PC-9 (cell line): Measurements from ENCODE around the gene MAST4. TPM values are rescaled to one million over a fixed set of nuclear protein-coding genes. Genes with fewer than 3 reads are reported as not detected.
A peak's percentile ranks its signal among the peaks of the same experiment; 100 is the strongest.

Source experiments
- BruUV-seq: library from RNA; stranded (reverse); fragments of 400-500 nt; replicated peaks from 2 replicates; lab custom pipeline; 2021; lab: Mats Ljungman, UMichigan
- CTCF ChIA-PET: fragments of 300-600 bp; sonication (Branson Sonifier 250); formaldehyde crosslinking; loops from one replicate; lab custom pipeline; 2022; ENCODE audit warnings: antibody characterized with exemption; lab: Charles Lee
- POLR2A ChIA-PET: fragments of 300-600 bp; sonication (Branson Sonifier 250); formaldehyde crosslinking; loops from one replicate; lab custom pipeline; 2022; ENCODE audit warnings: antibody characterized with exemption; ENCODE audit not compliant: unreplicated experiment; lab: Charles Lee
- DNase-seq, 2 experiments: peaks; one replicate each; pipeline versions ENCODE4 v3.0.0 to v3.0.0-alpha.2; 2015 to 2022; ENCODE audit warnings: mixed read lengths in 1 of 2
- H2AFZ ChIP-seq: fragments of 200-600 bp; sonication (generic); 2 replicates; pipeline ENCODE4 v1.8.1; 2017; ENCODE audit warnings: antibody characterized with exemption
- H3F3A ChIP-seq: fragments of 200-600 bp; sonication (generic); 2 replicates; pipeline ENCODE4 v1.8.1; 2017; ENCODE audit warnings: antibody characterized with exemption, mild to moderate bottlenecking, low read depth; ENCODE audit not compliant: insufficient read depth
- H3K27ac ChIP-seq: fragments of 200-600 bp; sonication (generic); 2 replicates; pipeline ENCODE4 v1.6.1; 2016; ENCODE audit warnings: mixed run types
- H3K27me3 ChIP-seq: fragments of 200-600 bp; sonication (generic); 2 replicates; pipeline ENCODE4 v1.6.1; 2016; ENCODE audit warnings: low read depth, mixed run types; ENCODE audit not compliant: insufficient read depth
- H3K36me3 ChIP-seq: fragments of 200-600 bp; sonication (generic); 2 replicates; pipeline ENCODE4 v1.6.1; 2016; ENCODE audit warnings: low read depth, mixed run types
- H3K4me1 ChIP-seq: fragments of 200-600 bp; sonication (generic); replicated peaks from 2 replicates; pipeline ENCODE4 v1.6.1; 2016; ENCODE audit warnings: mixed run types; ENCODE audit not compliant: insufficient read depth
- H3K4me2 ChIP-seq: fragments of 200-600 bp; sonication (generic); 2 replicates; pipeline ENCODE4 v1.6.1; 2017; ENCODE audit warnings: mixed run types
- H3K4me3 ChIP-seq: fragments of 200-600 bp; sonication (generic); 2 replicates; pipeline ENCODE4 v1.6.1; 2016; ENCODE audit warnings: mixed run types
- H3K79me2 ChIP-seq: fragments of 200-600 bp; sonication (generic); 2 replicates; pipeline ENCODE4 v1.6.1; 2017; ENCODE audit warnings: low read depth, mixed run types
- H3K9me2 ChIP-seq: fragments of 200-600 bp; sonication (generic); 2 replicates; pipeline ENCODE4 v1.8.1; 2017; ENCODE audit warnings: mild to moderate bottlenecking; ENCODE audit not compliant: insufficient read depth
- H3K9me3 ChIP-seq: fragments of 200-600 bp; sonication (generic); 2 replicates; pipeline ENCODE4 v1.8.1; 2016; ENCODE audit warnings: low read depth; ENCODE audit not compliant: insufficient read depth
- H4K20me1 ChIP-seq: fragments of 200-600 bp; sonication (generic); 2 replicates; pipeline ENCODE4 v1.8.1; 2017; ENCODE audit not compliant: insufficient read depth
- CTCF ChIP-seq: fragments of 200-600 bp; sonication (generic); conservative IDR thresholded peaks from 2 replicates; pipeline ENCODE4 v1.6.1; 2017; ENCODE audit warnings: mixed run types, antibody characterized with exemption, mild to moderate bottlenecking, moderate library complexity
- EZH2 ChIP-seq: fragments of 200-600 bp; sonication (generic); IDR thresholded peaks from 2 replicates; pipeline ENCODE4 v1.8.0; 2017; ENCODE audit warnings: antibody characterized with exemption, low read depth
- intact Hi-C: fragments of 100-400 bp; cut with micrococcal nuclease; formaldehyde crosslinking; loops from one replicate; pipeline ENCODE4 v1.10.0; 2022; ENCODE audit not compliant: unreplicated experiment
- total RNA-seq: library from RNA; stranded (reverse); gene quantifications from 2 replicates; pipeline ENCODE4 v1.2.3, GENCODE V29; 2021

MAST4 gene
- total RNA-seq, 1 experiment from 2014 or later: 19.3 TPM

DNA sequence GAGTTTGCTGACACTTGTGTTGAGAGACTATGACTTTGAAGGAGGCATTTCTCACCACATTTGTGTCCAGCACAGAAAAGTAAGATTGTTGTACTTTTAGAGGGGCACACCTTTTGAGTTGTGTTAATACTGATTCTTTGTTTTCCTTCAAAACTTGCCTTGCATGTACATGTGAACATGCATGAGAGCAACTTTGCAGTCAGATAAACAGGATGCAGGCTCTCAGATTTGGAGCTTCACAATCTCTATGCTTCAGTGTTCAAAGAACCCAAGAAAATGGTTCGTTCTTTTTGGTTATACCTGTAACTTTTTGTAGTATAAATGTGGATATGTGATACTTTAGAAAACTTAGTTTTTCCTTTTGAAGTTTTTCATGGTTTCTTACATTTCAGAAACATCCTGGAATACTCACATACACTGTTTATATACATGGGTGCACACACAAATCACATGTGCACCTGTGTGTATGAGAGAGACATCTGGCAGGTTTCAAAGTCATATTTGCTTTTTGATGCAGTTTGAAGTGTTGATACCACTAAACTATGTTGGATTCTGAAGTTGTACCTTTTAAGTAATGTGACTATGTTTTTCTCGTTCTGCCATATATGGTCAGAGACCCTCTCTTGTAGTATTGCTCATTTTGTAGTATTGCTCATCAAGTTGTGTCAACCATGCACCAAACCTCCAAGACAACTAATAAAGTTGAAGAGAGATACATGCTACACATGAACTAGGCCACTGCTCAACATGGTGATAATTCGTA, 409.7 kb downstream of the MAST4 start:
- peak overlapping the region; percentile 85 for H3K4me3 ChIP-seq
- TF ChIP-seq EZH2: no peak
- no peak for TF ChIP-seq CTCF
- peaks cover 77% of the 10 kb centered on the region for H3K4me1 ChIP-seq
- H3F3A ChIP-seq: peaks cover 45% of the 10 kb centered on the region
- H3K36me3 ChIP-seq: peaks cover 6% of the 10 kb centered on the region; the same call in 1 of the 2 replicates
- POLR2A ChIA-PET: no interaction called here
- H4K20me1 ChIP-seq: peaks cover 5% of the 10 kb centered on the region; the same call in 1 of the 2 replicates
- no peaks in the 10 kb centered on the region for H3K9me3 ChIP-seq
- H3K79me2 ChIP-seq: peaks cover 64% of the 10 kb centered on the region
- H3K27me3 ChIP-seq: no peaks in the 10 kb centered on the region
- intact Hi-C loops: no loop called here
- no peaks in the 10 kb centered on the region for H3K9me2 ChIP-seq
- H2AFZ ChIP-seq: no peak overlapping the region
- no peak for DNase-seq
- BruUV-seq: no TSS peak
- CTCF ChIA-PET: interaction anchor here (0.6 kb wide), 1 partner anchor 234 kb away, joined by 8 read pairs; no protein-coding TSS in a partner anchor
- peak overlapping the region; percentile 93 for H3K27ac ChIP-seq
- peak overlapping the region; percentile 96 for H3K4me2 ChIP-seq

DNA sequence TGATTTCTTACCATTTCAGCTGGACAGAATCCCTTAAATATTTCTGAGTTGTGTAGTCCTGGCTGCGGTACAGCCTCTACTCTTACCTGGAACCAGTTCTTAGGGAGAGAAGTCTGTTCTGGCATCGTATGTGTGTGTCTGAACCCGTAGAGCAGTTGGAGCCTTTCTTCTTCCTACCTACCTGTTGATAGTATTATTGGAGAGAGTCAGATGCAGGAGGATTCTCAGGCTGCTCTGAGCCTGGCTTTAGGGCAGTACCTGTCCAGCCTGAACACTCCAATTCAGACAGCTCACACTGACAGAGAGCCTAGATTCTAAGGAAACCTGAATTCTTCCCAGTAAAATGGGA, 410.3 kb downstream of the MAST4 start:
- H3K79me2 ChIP-seq: peaks cover 67% of the 10 kb centered on the region
- no peaks in the 10 kb centered on the region for H3K9me3 ChIP-seq
- POLR2A ChIA-PET: no interaction called here
- BruUV-seq: no TSS peak
- H3K27ac ChIP-seq: peak overlapping the region; percentile 93; the same call in 1 of the 2 replicates
- H3K9me2 ChIP-seq: no peaks in the 10 kb centered on the region
- DNase-seq: no peak
- peaks cover 6% of the 10 kb centered on the region; the same call in 1 of the 2 replicates for H3K36me3 ChIP-seq
- peaks cover 77% of the 10 kb centered on the region for H3K4me1 ChIP-seq
- H3K4me3 ChIP-seq: peak overlapping the region; percentile 85
- no peak overlapping the region for H2AFZ ChIP-seq
- peak overlapping the region; percentile 96 for H3K4me2 ChIP-seq
- CTCF ChIA-PET: no interaction called here
- intact Hi-C loops: no loop called here
- H3K27me3 ChIP-seq: no peaks in the 10 kb centered on the region
- H4K20me1 ChIP-seq: peaks cover 5% of the 10 kb centered on the region; the same call in 1 of the 2 replicates
- peaks cover 47% of the 10 kb centered on the region for H3F3A ChIP-seq
- TF ChIP-seq EZH2 (no peak), CTCF (no peak)

DNA sequence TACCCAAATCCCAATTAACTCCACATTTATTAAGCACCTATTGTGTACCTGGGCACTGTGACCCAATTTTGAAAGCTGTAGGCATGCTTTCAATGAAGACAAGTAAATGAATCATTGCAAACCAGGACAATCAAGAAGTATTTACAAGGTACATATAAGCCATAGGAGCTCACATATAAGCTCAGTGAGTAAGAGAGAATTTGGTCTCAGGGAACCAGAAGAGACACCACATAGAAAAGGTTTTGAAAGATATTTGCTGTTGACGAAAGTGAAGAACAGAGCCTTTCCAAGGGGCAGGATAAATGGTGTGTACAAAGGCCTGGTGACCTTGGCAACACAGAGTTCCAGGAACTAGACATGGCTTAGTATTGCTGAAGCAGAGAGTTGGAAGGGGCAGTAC, 412.8 kb downstream of the MAST4 start:
- Histone ChIP-seq H3K36me3 (peaks cover 7% of the 10 kb centered on the region; the same call in 1 of the 2 replicates), H4K20me1 (peaks cover 5% of the 10 kb centered on the region; the same call in 1 of the 2 replicates), H3K9me2 (no peaks in the 10 kb centered on the region), H3K79me2 (peaks cover 89% of the 10 kb centered on the region), H3F3A (peaks cover 41% of the 10 kb centered on the region), H3K27me3 (no peaks in the 10 kb centered on the region), H3K4me3 (no peak overlapping the region), H3K27ac (peak overlapping the region; percentile 96), H3K4me1 (peaks cover 82% of the 10 kb centered on the region), H3K9me3 (no peaks in the 10 kb centered on the region), H3K4me2 (peak overlapping the region; percentile 96), H2AFZ (no peak overlapping the region)
- ChIA-PET POLR2A (interaction anchor here (0.6 kb wide), 1 partner anchor 24 kb away, joined by 15 read pairs; no protein-coding TSS in a partner anchor), CTCF (no interaction called here)
- BruUV-seq: no TSS peak
- no peak for TF ChIP-seq CTCF
- no peak for TF ChIP-seq EZH2
- peak in 1 of 2 experiments; percentile 34 for DNase-seq
- intact Hi-C loops: no loop called here
